Suprapubic skin (tissue), 3 donors: ENCODE data around the gene MRC2.

Experiments
- CTCF ChIP-seq, 2 donors: fragments of 200-600 bp in 1 of 2; fragments of 450-650 bp in 1 of 2; sonication (generic) in 1 of 2; IDR thresholded peaks; one replicate each; pipeline ENCODE4 v1.5.1; 2016 to 2019; ENCODE audit warnings: antibody characterized with exemption in 2 of 2, mild to moderate bottlenecking in 1 of 2, moderate library complexity in 1 of 2
- EP300 ChIP-seq: sonication (generic); formaldehyde crosslinking; IDR thresholded peaks from one replicate; pipeline ENCODE4 v1.6.1; 2017; ENCODE audit warnings: antibody characterized with exemption

GRCh38 chr17:62614142-62614541 is 13.3 kb upstream of the MRC2 start:
- TF ChIP-seq EP300 (no peak), CTCF (IDR thresholded peaks at IDR 0.05) (no peak)
